NB4 (cell line): Measurements from ENCODE around the gene TRABD.
A peak's percentile ranks its signal among the peaks of the same experiment; 100 is the strongest.

Source experiments
- DNase-seq: peaks from one replicate; pipeline ENCODE4 v3.0.0; 2010; ENCODE audit warnings: low read depth
- H3K4me3 ChIP-seq: one replicate; pipeline ENCODE4 v1.5.1; 2011; ENCODE audit warnings: mild to moderate bottlenecking, low read depth, low read length, moderate library complexity
- MYC ChIP-seq: IDR thresholded peaks from 2 replicates; pipeline ENCODE4 v1.6.1; 2011; ENCODE audit warnings: low read depth, low read length
- POLR2A ChIP-seq: IDR thresholded peaks from 2 replicates; pipeline ENCODE4 v1.6.1; 2011; ENCODE audit warnings: mild to moderate bottlenecking; ENCODE audit not compliant: insufficient read length; ENCODE audit errors: extremely low read depth
- TF ChIP-seq, protein P1 (sequence below): IDR thresholded peaks from one replicate; pipeline ENCODE4 v1.5.1; 2012; ENCODE audit warnings: low read depth, low read length
- TF ChIP-seq, protein P2 (sequence below): IDR thresholded peaks from 2 replicates; pipeline ENCODE4 v1.6.1; 2011; ENCODE audit warnings: low read depth, low read length

TRABD gene

DNA sequence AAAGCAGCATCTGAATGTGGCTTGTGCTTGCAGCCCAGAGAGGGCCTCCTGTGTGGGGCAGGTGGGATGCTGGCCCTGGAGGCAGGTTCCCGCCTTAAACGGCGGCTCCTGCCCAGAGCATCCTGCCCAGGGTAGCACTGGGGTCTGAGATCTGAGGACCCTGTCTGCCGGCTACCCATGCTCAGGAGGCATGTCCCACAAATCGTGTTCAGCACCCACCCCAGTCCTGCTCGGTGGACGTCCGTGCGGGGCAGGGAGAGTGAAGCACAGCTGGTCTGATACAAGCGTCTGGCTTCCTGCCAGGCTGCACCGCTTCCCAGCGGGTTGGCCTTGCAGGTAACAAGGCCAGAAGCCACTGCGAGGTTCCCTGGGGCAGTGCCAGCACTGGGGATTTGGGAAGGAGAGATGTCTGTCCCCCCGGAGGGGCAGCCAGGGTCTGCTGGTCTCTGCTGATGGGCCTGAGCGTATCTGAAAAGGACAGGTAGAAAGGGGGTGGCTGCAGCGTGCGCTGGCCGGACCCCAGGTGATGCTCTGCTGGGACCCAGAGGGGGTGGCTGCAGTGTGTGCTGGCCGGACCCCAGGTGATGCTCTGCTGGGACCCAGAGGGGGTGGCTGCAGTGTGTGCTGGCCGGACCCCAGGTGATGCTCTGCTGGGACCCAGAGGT lies 3.6 kb downstream of the TRABD start:
- TF ChIP-seq POLR2A (no peak), MYC (no peak)
- TF ChIP-seq, protein P1, sequence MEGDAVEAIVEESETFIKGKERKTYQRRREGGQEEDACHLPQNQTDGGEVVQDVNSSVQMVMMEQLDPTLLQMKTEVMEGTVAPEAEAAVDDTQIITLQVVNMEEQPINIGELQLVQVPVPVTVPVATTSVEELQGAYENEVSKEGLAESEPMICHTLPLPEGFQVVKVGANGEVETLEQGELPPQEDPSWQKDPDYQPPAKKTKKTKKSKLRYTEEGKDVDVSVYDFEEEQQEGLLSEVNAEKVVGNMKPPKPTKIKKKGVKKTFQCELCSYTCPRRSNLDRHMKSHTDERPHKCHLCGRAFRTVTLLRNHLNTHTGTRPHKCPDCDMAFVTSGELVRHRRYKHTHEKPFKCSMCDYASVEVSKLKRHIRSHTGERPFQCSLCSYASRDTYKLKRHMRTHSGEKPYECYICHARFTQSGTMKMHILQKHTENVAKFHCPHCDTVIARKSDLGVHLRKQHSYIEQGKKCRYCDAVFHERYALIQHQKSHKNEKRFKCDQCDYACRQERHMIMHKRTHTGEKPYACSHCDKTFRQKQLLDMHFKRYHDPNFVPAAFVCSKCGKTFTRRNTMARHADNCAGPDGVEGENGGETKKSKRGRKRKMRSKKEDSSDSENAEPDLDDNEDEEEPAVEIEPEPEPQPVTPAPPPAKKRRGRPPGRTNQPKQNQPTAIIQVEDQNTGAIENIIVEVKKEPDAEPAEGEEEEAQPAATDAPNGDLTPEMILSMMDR: no peak
- H3K4me3 ChIP-seq: no peak overlapping the region
- no peak for DNase-seq

DNA sequence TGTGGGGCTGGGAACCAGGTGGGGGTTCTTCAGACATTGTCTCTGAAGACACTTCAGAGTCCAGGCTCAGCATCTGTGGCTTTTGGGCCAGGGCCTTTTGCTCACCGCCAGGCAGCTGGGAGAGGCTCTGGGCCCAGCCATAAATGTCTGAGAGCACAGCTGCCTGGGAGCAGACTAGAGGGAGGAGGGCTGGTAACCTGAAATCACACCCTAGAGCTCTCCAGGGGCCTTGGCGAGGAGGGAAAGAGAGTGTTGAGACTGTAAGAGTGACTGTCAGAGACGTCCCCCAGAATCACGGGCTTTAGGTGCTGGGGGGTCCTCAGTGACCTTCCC lies 4.1 kb downstream of the TRABD start:
- TF ChIP-seq MYC (no peak), POLR2A (no peak)
- TF ChIP-seq, protein P2, sequence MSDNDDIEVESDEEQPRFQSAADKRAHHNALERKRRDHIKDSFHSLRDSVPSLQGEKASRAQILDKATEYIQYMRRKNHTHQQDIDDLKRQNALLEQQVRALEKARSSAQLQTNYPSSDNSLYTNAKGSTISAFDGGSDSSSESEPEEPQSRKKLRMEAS: no peak
- TF ChIP-seq, protein P1: no peak
- DNase-seq: no peak
- peak overlapping the region; percentile 56 for H3K4me3 ChIP-seq

DNA sequence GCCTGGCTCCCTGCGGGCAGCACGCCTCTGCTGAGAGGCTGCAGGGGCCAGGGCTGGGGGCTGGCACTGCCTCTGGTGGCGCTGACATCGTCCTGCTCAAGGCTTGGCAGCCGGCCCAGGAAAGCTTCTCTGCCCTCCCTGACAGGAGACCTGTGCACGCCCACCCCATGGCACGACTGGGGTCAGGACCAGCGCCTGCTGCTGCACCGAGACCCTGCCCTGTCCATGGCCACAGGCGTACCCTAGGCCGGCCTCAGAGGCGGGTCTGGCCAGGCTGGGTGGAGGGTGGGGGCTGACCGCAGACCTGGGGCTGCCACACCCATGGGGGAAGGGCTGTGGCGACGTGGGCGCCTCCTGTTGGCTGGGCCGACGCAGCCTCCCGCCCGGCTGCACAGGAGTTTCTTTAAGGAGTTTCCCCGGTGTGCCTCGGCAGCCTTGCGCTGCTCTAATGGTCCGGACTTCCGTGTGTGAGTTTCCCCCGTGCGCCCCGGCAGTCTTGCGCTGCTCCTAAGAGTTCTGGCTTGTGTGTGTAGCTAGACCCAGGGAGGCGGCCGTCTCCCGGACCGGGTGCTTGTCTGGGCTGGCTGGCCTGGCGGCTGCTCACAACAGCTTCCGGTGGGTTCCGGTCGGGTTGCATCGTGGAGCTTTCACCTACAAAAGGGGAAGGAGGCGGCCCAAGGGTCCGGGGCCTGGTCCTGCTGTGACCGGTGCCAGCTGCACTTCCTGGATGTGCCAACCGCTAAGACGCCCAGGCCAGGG lies 4.6 kb downstream of the TRABD start:
- H3K4me3 ChIP-seq: peak overlapping the region; percentile 56
- TF ChIP-seq, protein P2: 0 out of 2 replicates have a peak, but pooled peaks have one; percentile 14
- peak; percentile 38; the same call in 1 of the 2 replicates for TF ChIP-seq MYC
- TF ChIP-seq, protein P1: peak; percentile 24
- peak; percentile 15 for TF ChIP-seq POLR2A
- peak; percentile 91 for DNase-seq

DNA sequence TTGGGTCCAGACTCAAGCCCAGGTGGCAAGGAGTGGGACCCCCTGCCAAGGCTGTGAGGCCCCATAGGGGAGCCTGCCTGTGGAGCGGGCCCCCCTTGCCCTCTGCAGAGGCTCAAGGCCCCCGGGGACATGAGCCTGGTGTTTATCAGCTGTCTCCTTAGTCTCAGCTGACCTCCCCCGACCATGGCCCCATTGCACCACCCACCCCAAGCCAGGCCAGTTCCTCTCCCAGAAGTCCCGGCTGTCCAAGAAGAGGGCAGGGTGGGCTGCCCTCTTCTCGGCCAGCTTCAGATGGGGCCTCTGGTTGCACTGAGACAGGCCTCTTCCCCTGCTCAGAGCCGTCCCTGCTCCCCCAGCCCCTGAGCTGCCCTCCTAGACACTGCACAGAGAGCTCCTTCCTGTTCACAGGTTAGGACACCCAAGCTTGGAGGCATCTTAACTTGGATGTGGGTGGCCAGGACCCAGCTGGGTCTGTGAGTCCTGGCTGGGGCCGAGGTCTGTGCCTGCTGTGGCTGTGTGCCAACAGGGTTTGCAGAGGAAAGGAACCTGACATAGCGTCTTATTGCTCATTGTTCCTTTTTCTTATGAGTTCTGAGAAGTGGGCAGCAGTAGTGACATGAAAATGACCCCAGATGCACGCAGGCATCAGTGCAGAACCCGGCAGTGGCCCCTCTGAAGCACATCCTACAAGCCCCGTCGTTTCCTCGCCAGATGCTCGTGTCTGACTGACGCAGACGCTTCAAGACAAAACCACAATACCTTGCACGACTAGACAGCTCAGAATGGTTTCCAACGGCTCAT lies 5.4 kb downstream of the TRABD start:
- TF ChIP-seq MYC (0 out of 2 replicates have a peak, but pooled peaks have one; percentile 7), POLR2A (no peak)
- TF ChIP-seq, protein P2: no peak
- TF ChIP-seq, protein P1: no peak
- H3K4me3 ChIP-seq: peak overlapping the region; percentile 56
- peak; percentile 90 for DNase-seq

DNA sequence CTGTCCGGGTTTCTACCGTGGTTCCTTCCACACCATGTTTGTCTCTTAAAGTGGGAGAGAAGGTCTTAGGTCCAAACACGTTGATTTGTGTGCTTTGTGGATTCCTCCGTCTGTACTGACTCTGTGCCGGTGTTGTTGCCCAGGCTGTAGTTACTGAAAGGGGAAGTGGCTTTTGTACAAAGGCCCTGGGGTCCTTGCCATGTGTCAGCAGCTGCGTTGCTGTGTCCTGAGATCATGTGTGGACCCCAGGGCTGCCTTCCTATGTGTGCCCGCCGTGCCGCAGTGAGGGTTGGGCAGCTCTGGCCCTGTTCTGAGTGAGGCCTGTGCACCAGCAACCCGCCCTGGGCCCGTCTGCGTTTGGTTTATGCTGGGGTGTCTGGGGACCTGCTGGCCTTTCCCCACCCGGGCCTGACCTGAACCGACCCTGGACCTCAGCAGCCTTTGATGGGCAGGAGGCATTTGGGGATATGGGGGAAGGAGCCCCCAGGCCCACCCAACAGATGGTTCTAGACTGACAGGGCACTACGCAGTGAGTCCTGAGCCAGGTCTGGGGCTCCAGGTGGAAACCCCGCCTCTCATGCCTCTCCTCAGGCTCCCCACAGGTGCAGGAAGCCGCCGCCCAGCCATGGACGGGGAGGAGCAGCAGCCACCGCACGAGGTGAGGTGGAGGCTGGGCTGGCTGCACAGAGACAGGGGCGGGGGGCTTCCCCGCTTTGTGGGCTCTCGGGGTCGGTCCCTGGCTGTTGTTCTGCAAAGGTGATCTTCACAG lies 6.9 kb downstream of the TRABD start:
- DNase-seq: peak; percentile 77
- peak overlapping the region; percentile 56 for H3K4me3 ChIP-seq
- TF ChIP-seq MYC (no peak), POLR2A (no peak)
- TF ChIP-seq, protein P2: no peak
- TF ChIP-seq, protein P1: no peak
